Measurements from ENCODE around the gene MORC3.
A peak's percentile ranks its signal among the peaks of the same experiment; 100 is the strongest.
"Not testable (repeated sequence)": the region's sequence is repeated elsewhere in the genome, so short reads cannot be mapped to it uniquely, and the experiment has no call there.

Gene MORC3

GRCh38 chr21:36325373-36326010, 5.5 kb downstream of the MORC3 start:
- DNase-seq, result no peak

- peak; percentile 13 for DNase-seq
Measured at GRCh38 chr21:36330904-36331303, 10.9 kb downstream of the MORC3 start.

- no peak for DNase-seq
Measured at GRCh38 chr21:36337099-36337509, 17.1 kb downstream of the MORC3 start.

GRCh38 chr21:36338975-36339374, 19.0 kb downstream of the MORC3 start:
- no peak for DNase-seq

GRCh38 chr21:36342581-36342980, 22.6 kb downstream of the MORC3 start:
- not testable (repeated sequence) for DNase-seq

GRCh38 chr21:36344931-36345330, 24.9 kb downstream of the MORC3 start:
- no peak for DNase-seq

- DNase-seq, result no peak
Measured at GRCh38 chr21:36347278-36347961, 27.4 kb downstream of the MORC3 start.

GRCh38 chr21:36347962-36348328, 27.9 kb downstream of the MORC3 start:
- DNase-seq, result no peak

- DNase-seq, result no peak
Measured at GRCh38 chr21:36349315-36349714, 29.3 kb downstream of the MORC3 start.

GRCh38 chr21:36350282-36350910, 30.4 kb downstream of the MORC3 start:
- no peak for DNase-seq

GRCh38 chr21:36354918-36355680, 35.1 kb downstream of the MORC3 start:
- no peak for DNase-seq

- no peak for DNase-seq
Measured at GRCh38 chr21:36355868-36356267, 35.9 kb downstream of the MORC3 start.

- no peak for DNase-seq
Measured at GRCh38 chr21:36359185-36359584, 39.2 kb downstream of the MORC3 start.

- no peak for DNase-seq
Measured at GRCh38 chr21:36369064-36369685, 49.2 kb downstream of the MORC3 start.

GRCh38 chr21:36375994-36376393, 56.0 kb downstream of the MORC3 start:
- DNase-seq, result no peak

GRCh38 chr21:36377391-36377842, 57.4 kb downstream of the MORC3 start:
- no peak for DNase-seq

GRCh38 chr21:36379251-36379650, 59.3 kb downstream of the MORC3 start:
- no peak for DNase-seq

- no peak for DNase-seq
Measured at GRCh38 chr21:36381841-36382589, 62.0 kb downstream of the MORC3 start.

GRCh38 chr21:36382722-36383121, 62.7 kb downstream of the MORC3 start:
- DNase-seq, result not testable (repeated sequence)

- DNase-seq, result no peak
Measured at GRCh38 chr21:36384885-36385232, 64.9 kb downstream of the MORC3 start.

GRCh38 chr21:36385233-36386030, 65.4 kb downstream of the MORC3 start, which contains the start of gene CHAF1B:
CHAF1B (plus strand) TSS chr21:36385392; CDS start chr21:36386137, 745 bp downstream.
- peak; percentile 33 for DNase-seq
